Colonic mucosa (tissue), 4 donors: ENCODE results near the gene SLCO1A2. TPM values are rescaled to one million over a fixed set of nuclear protein-coding genes. Genes with fewer than 3 reads are reported as not detected.

Experiments
- DNase-seq: peaks from one replicate; pipeline ENCODE4 v3.0.0-alpha.2; 2020
- H3K27ac ChIP-seq: fragments of 200-600 bp; one replicate; pipeline ENCODE4 v1.8.0; 2021
- H3K27me3 ChIP-seq: fragments of 200-600 bp; one replicate; pipeline ENCODE4 v1.8.0; 2021
- H3K36me3 ChIP-seq: fragments of 200-600 bp; one replicate; pipeline ENCODE4 v1.8.0; 2021
- H3K4me1 ChIP-seq: fragments of 200-600 bp; one replicate; pipeline ENCODE4 v1.8.0; 2021; ENCODE audit warnings: mild to moderate bottlenecking
- H3K4me3 ChIP-seq: fragments of 200-600 bp; one replicate; pipeline ENCODE4 v1.8.0; 2021
- H3K9ac ChIP-seq, 2 donors: one replicate each; pipeline ENCODE4 v1.7.0; 2013; ENCODE audit warnings: control low read depth in 2 of 2, low read depth in 2 of 2, low read length in 2 of 2
- H3K9me3 ChIP-seq: fragments of 200-600 bp; one replicate; pipeline ENCODE4 v1.8.0; 2021
- CTCF ChIP-seq: fragments of 200-600 bp; IDR thresholded peaks from one replicate; pipeline ENCODE4 v1.8.0; 2022; ENCODE audit warnings: antibody characterized with exemption, mild to moderate bottlenecking
- intact Hi-C: fragments of 100-400 bp; cut with DNase I; formaldehyde crosslinking; loops from one replicate; pipeline ENCODE4 v1.14.1; 2022
- total RNA-seq, 2 donors: library from RNA; stranded (reverse); fragmentation: NEBNext Ultra II Directional in 1 of 2; extraction: Animal tissue kit (Norgen Biotek cat#: 25700) in 1 of 2; gene quantifications; one replicate each; pipeline ENCODE4 v1.2.1, GENCODE V29; 2021
- donor health status: healthy.
- donor health status: DM: no; HTN: no; CAD: no.
- donor health status: DM: no; HTN: no; CAD: no.

The SLCO1A2 gene
- total RNA-seq, 2 donors from 2014 or later = not detected

GRCh38 chr12:21296751-21297406 is 37.8 kb downstream of the SLCO1A2 start:
- Histone ChIP-seq H3K27ac (no peak overlapping the region), H3K36me3 (no peaks in the 10 kb centered on the region), H3K9me3 (no peaks in the 10 kb centered on the region), H3K4me1 (no peaks in the 10 kb centered on the region), H3K4me3 (no peak overlapping the region), H3K9ac (no peak overlapping the region), H3K27me3 (no peaks in the 10 kb centered on the region)
- DNase-seq = no peak
- intact Hi-C loops = no loop called here
- peak; percentile 30 for TF ChIP-seq CTCF

- intact Hi-C loops = no loop called here
- no peak for DNase-seq
- Histone ChIP-seq H3K4me1 (no peaks in the 10 kb centered on the region), H3K4me3 (no peak overlapping the region), H3K36me3 (no peaks in the 10 kb centered on the region), H3K9ac (no peak overlapping the region), H3K27ac (no peak overlapping the region), H3K27me3 (no peaks in the 10 kb centered on the region), H3K9me3 (no peaks in the 10 kb centered on the region)
- TF ChIP-seq CTCF = no peak
These were observed 38.4 kb downstream of the SLCO1A2 start for GRCh38 chr12:21296348-21296747.

GRCh38 chr12:21294176-21294575 is 40.5 kb downstream of the SLCO1A2 start:
- H3K9ac ChIP-seq = no peak overlapping the region
- no peaks in the 10 kb centered on the region for H3K36me3 ChIP-seq
- intact Hi-C loops = no loop called here
- H3K4me3 ChIP-seq = no peak overlapping the region
- no peak for DNase-seq
- no peaks in the 10 kb centered on the region for H3K4me1 ChIP-seq
- H3K27ac ChIP-seq = no peak overlapping the region
- H3K9me3 ChIP-seq = no peaks in the 10 kb centered on the region
- no peak for TF ChIP-seq CTCF
- no peaks in the 10 kb centered on the region for H3K27me3 ChIP-seq

- no peaks in the 10 kb centered on the region for H3K27me3 ChIP-seq
- H3K4me1 ChIP-seq = no peaks in the 10 kb centered on the region
- H3K4me3 ChIP-seq = no peak overlapping the region
- no peaks in the 10 kb centered on the region for H3K36me3 ChIP-seq
- H3K9ac ChIP-seq = no peak overlapping the region
- intact Hi-C loops = no loop called here
- TF ChIP-seq CTCF = no peak
- H3K9me3 ChIP-seq = no peaks in the 10 kb centered on the region
- H3K27ac ChIP-seq = no peak overlapping the region
- DNase-seq = no peak
These were observed 42.6 kb downstream of the SLCO1A2 start for GRCh38 chr12:21292111-21292510.

- no peaks in the 10 kb centered on the region for H3K36me3 ChIP-seq
- TF ChIP-seq CTCF = no peak
- H3K4me3 ChIP-seq = no peak overlapping the region
- H3K4me1 ChIP-seq = no peaks in the 10 kb centered on the region
- H3K27me3 ChIP-seq = no peaks in the 10 kb centered on the region
- no peak overlapping the region for H3K9ac ChIP-seq
- intact Hi-C loops = no loop called here
- no peak overlapping the region for H3K27ac ChIP-seq
- DNase-seq = no peak
- H3K9me3 ChIP-seq = no peaks in the 10 kb centered on the region
These were observed 45.0 kb downstream of the SLCO1A2 start for GRCh38 chr12:21289698-21290097.
